AG09309 (cell line): ENCODE data around the gene IZUMO4.
"Not testable (repeated sequence)": the region's sequence is repeated elsewhere in the genome, so short reads cannot be mapped to it uniquely, and the experiment has no call there.

Experiments
- DNase-seq: peaks from one replicate; pipeline ENCODE4 v3.0.0-alpha.2; 2010; ENCODE audit warnings: low read depth
- H3K4me3 ChIP-seq: 2 replicates; pipeline ENCODE4 v1.5.1; 2011; ENCODE audit warnings: mild to moderate bottlenecking, low read depth, low read length, moderate library complexity; ENCODE audit not compliant: control insufficient read depth
- TF ChIP-seq, protein P1 (sequence below): IDR thresholded peaks from 2 replicates; pipeline ENCODE4 v1.5.1; 2011; ENCODE audit warnings: mild to moderate bottlenecking, low read depth, low read length, inconsistent platforms; ENCODE audit not compliant: insufficient read depth, control insufficient read depth; ENCODE audit errors: missing control alignments

The IZUMO4 gene

DNA sequence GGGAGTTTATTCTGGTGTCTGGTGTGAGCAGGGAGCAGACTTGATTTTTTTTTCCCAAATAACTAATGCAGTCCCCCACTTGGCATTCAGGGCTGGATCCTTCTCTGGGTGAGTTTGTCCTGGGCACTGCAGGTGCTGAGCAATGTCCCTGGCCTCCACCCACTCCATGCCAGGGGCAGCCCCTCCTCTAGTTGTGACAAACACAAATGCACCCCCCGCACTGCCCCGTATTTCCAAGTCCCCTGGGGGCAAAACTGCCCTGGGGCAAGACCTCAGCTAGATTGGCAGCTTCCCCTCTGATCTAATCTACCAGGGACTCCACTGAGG is 7.0 kb upstream of the IZUMO4 start:
- TF ChIP-seq, protein P1, sequence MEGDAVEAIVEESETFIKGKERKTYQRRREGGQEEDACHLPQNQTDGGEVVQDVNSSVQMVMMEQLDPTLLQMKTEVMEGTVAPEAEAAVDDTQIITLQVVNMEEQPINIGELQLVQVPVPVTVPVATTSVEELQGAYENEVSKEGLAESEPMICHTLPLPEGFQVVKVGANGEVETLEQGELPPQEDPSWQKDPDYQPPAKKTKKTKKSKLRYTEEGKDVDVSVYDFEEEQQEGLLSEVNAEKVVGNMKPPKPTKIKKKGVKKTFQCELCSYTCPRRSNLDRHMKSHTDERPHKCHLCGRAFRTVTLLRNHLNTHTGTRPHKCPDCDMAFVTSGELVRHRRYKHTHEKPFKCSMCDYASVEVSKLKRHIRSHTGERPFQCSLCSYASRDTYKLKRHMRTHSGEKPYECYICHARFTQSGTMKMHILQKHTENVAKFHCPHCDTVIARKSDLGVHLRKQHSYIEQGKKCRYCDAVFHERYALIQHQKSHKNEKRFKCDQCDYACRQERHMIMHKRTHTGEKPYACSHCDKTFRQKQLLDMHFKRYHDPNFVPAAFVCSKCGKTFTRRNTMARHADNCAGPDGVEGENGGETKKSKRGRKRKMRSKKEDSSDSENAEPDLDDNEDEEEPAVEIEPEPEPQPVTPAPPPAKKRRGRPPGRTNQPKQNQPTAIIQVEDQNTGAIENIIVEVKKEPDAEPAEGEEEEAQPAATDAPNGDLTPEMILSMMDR, result no peak
- DNase-seq, result no peak
- no peak overlapping the region for H3K4me3 ChIP-seq

DNA sequence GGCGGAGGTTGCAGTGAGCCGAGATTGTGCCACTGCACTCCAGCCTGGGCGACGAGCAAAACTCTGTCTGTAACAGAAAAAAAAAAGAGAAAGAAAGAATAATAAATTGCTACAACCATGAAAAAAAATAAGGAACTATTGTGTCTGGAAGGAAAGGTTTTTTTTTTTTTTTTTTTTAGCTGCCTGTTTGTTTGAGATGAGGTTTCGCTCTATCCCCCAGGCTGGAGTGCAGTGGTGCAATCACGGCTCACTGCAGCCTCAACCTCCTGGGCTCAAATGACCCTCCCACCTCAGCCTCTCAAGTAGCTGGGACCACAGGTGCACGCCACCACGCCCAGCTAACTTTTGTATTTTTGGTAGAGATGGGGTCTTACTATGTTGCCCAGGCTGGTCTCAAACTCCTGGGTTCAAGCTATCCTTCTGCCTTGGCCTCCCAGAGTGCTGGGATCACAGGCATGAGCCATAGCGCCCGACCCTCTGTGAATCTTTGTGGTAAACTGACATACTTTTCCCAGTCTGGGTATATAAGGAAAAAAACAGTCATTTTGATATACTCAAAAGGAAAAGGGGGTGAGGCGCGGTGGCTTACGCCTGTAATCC is 4.7 kb upstream of the IZUMO4 start:
- not testable (repeated sequence) for H3K4me3 ChIP-seq, DNase-seq

DNA sequence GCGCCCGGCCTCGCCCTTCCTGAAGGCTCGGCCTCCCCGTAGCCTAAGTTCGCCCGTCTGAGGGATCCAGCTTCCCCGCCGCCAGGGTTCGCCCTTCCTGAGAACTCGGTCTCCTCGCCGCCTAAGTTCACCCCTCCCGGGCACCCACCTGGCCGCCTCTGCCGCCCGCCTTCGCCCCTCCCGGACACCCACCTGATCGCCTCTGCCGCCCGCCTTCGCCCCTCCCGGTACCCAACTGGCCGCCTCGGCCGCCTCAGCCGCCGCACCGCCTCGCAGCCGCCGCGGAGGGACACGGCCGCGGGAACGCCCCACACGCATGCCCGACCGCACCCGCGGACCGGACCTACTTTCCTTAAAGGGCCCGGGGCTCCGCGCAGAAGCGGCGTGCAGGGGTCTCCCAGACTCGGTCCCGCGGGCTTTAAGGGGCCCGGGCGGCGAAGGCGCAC is 658 bp upstream of the IZUMO4 start, which contains the start of gene MOB3A:
MOB3A (minus strand) TSS at position 293 of the 446 bp plus-strand sequence. CDS start 17,766 bp downstream, outside the sequence.
- H3K4me3 ChIP-seq, result peak within 1 kb of the TSS; percentile 71
- TF ChIP-seq, protein P1, result peak; percentile 56
- peak; percentile 75 for DNase-seq

DNA sequence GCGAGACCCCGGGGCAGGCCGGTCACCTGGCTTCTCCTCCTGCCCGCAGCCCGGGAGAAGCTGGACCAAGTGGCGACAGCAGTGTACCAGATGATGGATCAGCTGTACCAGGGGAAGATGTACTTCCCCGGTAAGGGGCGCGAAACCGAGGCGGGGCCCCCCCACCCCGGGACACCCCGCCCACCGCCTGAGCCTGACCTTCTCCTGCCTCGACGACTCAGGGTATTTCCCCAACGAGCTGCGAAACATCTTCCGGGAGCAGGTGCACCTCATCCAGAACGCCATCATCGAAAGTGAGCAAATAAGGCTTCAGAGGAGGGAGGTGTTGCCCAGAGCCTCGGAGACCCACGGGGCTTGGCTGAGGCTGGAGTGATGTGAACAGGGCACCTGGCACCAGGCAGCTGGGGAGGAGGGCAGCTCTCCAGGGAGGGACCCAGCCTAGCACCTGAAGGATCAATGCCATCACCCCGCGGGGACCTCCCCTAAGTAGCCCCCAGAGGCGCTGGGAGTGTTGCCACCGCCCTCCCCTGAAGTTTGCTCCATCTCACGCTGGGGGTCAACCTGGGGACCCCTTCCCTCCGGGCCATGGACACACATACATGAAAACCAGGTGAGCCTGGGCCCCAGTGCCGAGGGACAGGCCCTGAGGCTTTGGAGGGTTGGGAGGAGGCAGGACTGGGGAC is 629 bp downstream of the IZUMO4 start:
- TF ChIP-seq, protein P1, result no peak
- peak overlapping the region; percentile 54 for H3K4me3 ChIP-seq
- no peak for DNase-seq

DNA sequence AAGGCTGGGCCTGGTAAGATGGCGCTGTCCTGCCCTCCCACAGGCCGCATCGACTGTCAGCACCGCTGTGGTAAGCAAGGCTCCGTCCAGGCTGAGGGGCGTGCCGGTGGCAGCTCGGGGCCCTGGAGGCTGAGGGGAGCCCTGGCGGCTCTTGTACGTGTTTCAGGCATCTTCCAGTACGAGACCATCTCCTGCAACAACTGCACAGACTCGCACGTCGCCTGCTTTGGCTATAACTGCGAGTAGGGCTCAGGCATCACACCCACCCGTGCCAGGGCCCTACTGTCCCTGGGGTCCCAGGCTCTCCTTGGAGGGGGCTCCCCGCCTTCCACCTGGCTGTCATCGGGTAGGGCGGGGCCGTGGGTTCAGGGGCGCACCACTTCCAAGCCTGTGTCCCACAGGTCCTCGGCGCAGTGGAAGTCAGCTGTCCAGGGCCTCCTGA is 1.2 kb downstream of the IZUMO4 start:
- DNase-seq, result no peak
- TF ChIP-seq, protein P1, result no peak
- no peak overlapping the region for H3K4me3 ChIP-seq

DNA sequence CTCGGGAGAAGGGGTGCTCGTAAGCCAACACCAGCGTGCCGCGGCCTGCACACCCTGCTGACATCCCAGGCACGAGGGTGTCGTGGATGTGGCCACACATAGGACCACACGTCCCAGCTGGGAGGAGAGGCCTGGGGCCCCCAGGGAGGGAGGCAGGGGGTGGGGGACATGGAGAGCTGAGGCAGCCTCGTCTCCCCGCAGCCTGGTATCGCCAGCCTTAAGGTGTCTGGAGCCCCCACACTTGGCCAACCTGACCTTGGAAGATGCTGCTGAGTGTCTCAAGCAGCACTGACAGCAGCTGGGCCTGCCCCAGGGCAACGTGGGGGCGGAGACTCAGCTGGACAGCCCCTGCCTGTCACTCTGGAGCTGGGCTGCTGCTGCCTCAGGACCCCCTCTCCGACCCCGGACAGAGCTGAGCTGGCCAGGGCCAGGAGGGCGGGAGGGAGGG is 2.4 kb downstream of the IZUMO4 start:
- no peak for DNase-seq
- H3K4me3 ChIP-seq, result no peak overlapping the region
- TF ChIP-seq, protein P1, result no peak
